NCI-H2081 treated with DMSO at 0.1 percent for 48 hours (cell line): ENCODE data around the gene CDAN1.
"Not testable (repeated sequence)": the region's sequence is repeated elsewhere in the genome, so short reads cannot be mapped to it uniquely, and the experiment has no call there.

ENCODE experiments used
- DNase-seq: peaks from one replicate; lab custom pipeline; 2025; lab: John Stamatoyannopoulos, UW

Gene CDAN1

GRCh38 chr15:42707068-42707467 is 29.9 kb downstream of the CDAN1 start:
- no peak for DNase-seq

GRCh38 chr15:42705336-42705735 is 31.6 kb downstream of the CDAN1 start:
- no peak for DNase-seq

GRCh38 chr15:42704492-42704926 is 32.4 kb downstream of the CDAN1 start:
- DNase-seq, result no peak

GRCh38 chr15:42696626-42697025 is 40.3 kb downstream of the CDAN1 start:
- no peak for DNase-seq

- DNase-seq, result no peak
Measured at GRCh38 chr15:42695527-42696071, 41.3 kb downstream of the CDAN1 start.

GRCh38 chr15:42694398-42694797 is 42.5 kb downstream of the CDAN1 start:
- no peak for DNase-seq

- no peak for DNase-seq
Measured at GRCh38 chr15:42693942-42694341, 43.0 kb downstream of the CDAN1 start.

GRCh38 chr15:42693496-42693895 is 43.4 kb downstream of the CDAN1 start:
- DNase-seq, result no peak

GRCh38 chr15:42692997-42693396 is 43.9 kb downstream of the CDAN1 start:
- no peak for DNase-seq

GRCh38 chr15:42692536-42692935 is 44.4 kb downstream of the CDAN1 start:
- DNase-seq, result no peak

GRCh38 chr15:42691770-42692169 is 45.2 kb downstream of the CDAN1 start:
- DNase-seq, result no peak

GRCh38 chr15:42691308-42691707 is 45.6 kb downstream of the CDAN1 start:
- no peak for DNase-seq

GRCh38 chr15:42688301-42688700 is 48.6 kb downstream of the CDAN1 start:
- no peak for DNase-seq

- DNase-seq, result no peak
Measured at GRCh38 chr15:42687740-42688139, 49.2 kb downstream of the CDAN1 start.

GRCh38 chr15:42686281-42686680 is 50.6 kb downstream of the CDAN1 start:
- DNase-seq, result no peak

- no peak for DNase-seq
Measured at GRCh38 chr15:42681119-42681518, 55.8 kb downstream of the CDAN1 start.

- DNase-seq, result not testable (repeated sequence)
Measured at GRCh38 chr15:42680142-42680482, 56.8 kb downstream of the CDAN1 start.

- no peak for DNase-seq
Measured at GRCh38 chr15:42679285-42680141, 57.4 kb downstream of the CDAN1 start.

- no peak for DNase-seq
Measured at GRCh38 chr15:42675021-42675420, 61.9 kb downstream of the CDAN1 start.

GRCh38 chr15:42674472-42674871 is 62.5 kb downstream of the CDAN1 start:
- no peak for DNase-seq
